HG03439 (cell line): ENCODE results near the gene TMEM147.
"Not testable (repeated sequence)": the region's sequence is repeated elsewhere in the genome, so short reads cannot be mapped to it uniquely, and the experiment has no call there.

Experiments
- ATAC-seq: cut with Tn5 transposase; IDR thresholded peaks from one replicate; pipeline ENCODE4 v1.9.1; 2021; ENCODE audit warnings: mild to moderate bottlenecking, moderate library complexity; ENCODE audit not compliant: unreplicated experiment

The TMEM147 gene

DNA sequence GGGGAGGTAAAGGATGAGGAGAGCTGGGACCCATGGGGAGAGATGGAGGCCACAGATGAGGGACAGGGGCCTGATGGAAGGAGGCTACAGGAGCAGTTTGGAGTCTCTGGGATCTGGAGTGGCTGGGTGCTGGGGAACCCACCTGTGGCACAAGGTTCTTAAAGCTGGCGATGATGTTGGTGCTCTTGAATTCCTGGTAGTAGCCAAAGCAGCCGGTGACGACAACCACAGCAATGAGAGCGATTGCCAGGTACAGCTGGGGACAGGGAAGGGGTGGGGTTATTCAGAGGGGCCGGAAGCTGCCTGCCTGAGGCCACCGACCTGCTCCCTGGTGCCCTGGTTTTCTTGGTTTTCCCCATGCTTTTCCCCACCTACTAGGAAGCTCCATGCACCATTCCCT is 15.3 kb downstream of the TMEM147 start:
- no peak for ATAC-seq

DNA sequence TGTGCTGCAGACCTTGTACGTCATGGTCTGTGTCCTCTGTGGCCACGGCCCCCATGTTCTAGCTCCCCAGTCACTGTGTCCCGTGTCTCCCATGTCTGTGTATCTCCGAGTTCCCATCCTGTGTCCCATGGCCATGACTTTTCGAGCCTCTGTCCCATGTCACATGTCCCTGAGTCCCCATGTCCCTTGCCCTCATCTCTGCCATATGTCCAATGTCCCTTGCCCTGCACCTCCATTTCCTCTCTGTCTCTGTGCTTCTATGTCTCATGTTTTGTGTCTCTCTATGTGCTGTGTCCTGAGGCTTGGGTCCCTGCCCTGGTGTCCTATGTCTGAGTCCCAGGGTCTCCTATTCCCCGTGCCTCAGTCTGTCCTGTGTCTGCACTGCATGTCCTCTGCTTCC is 16.0 kb downstream of the TMEM147 start:
- no peak for ATAC-seq

DNA sequence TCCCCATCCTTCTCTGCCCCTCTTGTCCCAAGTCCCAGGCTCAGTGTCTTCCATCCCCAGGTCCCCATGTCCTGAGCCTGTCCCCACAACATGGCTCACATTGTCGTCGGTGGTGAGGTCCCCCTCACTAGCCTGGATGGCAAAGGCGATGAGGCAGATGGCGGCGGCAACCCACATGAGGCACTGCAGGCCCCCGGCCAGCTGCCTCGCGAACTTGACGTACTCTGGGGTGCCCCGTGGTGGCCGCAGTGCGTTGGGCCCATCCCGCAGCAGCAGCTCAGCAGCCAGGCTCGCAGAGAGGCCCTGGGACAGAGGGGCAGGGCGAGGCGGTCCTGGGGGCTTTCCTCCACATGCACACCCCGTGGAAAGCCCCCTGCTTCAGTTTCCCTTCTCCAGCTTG is 16.9 kb downstream of the TMEM147 start:
- no peak for ATAC-seq

DNA sequence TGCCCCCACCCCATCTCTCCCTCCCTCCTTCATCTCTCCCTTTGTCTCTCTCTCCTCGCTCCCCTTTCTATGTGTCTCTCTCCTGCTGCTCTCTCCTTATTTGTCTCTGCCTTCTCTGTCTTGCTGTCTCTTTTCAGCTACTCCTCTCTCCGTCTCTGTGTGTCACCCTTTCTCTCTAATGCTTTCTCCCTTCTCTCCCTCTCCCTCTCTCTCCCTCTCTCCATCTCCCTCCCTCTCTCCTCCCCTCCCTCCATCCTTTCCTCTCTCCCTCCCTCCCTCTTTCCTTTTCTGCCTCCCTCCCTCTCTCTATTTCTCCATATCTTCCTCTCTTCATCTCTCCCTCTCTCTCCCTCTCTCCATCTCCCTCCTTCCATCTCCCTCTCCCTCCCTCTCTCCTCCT is 17.4 kb downstream of the TMEM147 start:
- no peak for ATAC-seq

DNA sequence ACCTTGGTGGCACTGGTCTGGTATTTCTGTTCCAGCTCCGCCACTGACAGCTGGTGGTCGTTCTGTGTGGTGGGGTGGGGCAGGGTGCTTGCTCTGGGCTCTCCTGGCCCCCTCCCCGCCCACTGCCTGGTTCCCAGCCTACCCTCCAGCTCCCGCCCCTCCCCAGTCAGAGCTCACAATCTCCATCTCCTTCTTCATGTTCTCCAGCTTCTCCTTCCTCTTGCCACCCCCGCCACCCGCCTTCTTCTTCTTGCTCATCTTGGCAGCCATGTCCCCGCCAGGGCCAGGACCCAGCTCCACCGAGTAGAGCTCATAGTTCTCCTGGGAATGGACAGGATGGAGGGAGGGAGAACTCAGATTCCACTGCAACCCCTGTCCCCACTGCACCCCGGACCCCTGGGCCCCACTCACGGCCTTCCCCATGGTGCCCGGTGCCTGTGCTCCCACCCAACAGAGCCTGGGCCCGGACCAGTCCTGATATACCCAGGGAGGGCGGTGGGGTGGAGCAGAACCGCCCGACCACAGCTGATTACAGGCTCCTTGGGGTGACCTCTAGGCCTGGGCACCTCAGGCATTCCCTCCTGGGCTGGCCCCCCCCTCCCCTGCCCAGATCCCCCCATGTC is 17.9 kb downstream of the TMEM147 start, which contains the start of gene ATP4A:
Gene ATP4A (minus strand): TSS at position 452 of the 623 bp plus-strand sequence. CDS start 29 bp downstream, at position 423.
- no peak for ATAC-seq

DNA sequence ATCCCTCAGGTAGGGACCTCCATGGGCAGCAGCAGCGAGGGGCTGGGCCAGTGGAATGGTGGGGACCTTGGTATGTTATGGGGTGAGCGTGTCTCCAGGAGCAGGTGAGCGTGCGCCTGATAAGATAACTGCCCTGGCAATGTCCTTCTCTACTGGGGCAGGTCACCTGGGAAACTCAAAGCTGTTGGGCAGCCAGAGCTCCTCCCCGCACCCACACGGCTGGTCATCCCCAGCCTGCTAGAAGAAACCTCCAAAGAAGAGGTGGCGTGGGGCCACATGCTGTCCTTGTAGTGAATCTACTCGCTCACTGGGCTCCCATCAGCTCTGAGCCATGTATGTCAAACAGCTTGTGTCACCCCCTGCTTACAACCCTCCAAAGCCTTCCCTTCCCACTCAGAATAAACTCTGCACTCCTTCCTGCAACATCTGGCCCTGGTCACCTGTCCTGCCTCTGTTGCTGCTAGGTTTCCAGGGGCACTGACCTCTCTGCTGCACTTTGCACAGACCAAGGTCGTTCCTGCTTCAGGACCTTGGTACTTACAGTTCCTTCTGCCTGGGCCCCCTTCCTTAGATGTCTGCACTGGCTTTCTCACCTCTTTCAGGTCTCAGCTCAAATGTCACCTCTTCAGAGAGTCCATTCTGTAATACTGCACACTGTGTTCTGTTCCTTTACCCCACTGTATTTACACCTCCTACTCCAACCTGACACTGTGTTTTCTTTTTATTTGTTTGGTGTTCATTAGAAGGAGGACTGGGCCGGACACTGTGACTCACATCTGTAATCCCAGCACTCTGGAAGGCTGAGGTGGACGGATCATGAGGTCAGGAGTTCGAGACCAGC is 19.8 kb downstream of the TMEM147 start:
- no peak for ATAC-seq

DNA sequence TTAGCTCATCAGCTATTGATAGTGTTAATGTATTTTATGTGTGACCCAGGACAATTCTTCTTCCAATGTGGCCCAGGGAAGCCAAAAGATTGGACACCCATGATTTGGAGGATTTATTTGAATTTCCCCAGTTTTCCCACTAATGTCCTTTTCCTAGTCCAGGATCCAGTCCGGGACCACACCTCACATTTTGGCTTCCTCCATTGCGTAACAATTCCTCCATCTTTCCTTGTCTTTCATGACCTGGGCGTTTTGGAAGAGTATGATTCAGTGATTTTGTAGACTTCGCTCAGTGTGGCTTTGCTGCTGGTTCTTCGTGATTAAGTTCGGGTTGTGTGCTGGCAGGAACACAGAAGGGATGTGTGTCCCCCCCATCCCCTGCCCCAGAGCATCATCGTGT is 21.3 kb downstream of the TMEM147 start:
- no peak for ATAC-seq

DNA sequence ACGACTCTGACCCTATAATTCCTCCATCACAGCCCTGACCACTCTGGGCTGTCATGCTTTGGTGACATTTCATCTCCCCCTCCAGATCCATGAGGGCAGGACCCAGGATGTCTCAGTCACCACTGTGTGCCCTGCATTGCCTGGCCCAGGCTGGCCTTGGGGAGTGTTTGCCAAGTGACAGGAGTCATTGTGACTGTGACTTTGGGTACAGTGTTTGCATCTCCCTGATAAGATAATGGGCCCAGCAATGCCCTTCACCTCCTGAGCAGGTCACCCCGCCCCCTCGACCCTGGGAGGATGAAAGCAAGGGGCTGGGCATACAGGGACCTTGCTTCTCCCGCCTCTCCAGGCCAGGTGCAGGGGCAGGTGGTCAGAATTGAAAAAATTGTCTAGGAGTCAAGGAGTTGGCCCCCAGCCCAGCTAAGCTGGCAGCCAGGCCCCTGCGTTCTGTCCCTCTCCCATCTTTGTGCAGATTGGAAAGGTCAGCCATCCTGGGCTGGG is 23.9 kb downstream of the TMEM147 start:
- no peak for ATAC-seq

DNA sequence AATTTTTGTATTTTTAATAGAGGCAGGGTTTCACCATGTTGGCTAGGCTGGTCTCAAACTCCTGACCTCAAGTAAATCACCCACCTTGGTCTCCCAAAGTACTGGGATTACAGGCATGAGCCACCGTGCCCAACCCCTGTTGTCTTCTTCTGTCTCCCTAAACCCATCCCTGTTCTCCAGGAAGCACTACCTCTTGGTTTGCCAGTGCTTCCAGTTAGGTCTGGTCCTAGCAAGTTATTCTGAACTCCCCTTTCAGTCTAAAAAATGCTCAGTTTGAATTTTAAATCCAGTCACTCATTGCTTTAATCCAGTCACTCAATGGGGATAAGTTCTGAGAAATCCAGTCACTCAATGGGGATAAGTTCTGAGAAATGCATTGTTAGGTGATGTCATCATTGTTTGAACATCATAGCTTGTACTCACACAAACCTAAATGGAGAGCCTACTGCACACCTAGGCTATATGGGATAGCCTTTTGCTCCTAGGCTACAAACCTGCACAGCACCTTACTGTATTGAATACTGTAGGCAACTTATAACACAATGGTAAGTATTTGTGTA is 26.1 kb downstream of the TMEM147 start:
- no peak for ATAC-seq

DNA sequence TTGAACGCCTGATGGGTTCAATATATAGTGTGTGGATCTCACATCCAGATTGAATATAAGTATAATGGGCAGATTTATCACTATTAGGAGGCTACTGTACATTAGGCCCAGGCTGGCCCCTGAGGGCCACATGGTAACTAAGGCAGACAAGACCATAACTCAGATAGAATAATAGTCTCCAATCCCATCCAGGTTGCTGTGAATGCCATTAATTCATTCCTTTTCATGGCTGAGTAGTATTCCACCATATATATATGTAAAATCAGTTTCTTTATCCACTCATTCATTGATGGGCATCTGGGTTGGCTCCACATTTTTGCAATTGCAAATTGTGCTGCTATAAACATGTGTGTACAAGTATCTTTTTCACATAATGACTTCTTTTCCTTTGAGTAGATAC is 32.5 kb downstream of the TMEM147 start:
- no peak for ATAC-seq

DNA sequence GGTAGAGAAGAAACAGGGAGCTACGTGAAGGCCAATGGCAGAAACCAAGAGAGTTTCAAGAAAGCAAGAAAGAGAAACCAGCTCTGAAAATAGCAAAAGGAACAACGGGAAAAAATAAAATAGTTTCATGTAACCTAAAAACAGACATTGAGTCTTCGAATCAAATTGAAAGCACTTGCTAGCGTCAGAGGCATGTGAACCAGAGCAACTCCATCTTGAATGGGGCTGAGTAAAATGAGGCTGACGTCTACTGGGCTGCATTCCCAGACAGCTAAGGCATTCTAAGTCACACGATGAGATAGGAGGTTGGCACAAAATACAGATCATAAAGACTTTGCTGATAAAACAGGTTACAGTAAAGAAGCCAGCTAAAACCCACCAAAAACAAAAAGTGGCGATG is 33.3 kb downstream of the TMEM147 start:
- ATAC-seq, result no peak

DNA sequence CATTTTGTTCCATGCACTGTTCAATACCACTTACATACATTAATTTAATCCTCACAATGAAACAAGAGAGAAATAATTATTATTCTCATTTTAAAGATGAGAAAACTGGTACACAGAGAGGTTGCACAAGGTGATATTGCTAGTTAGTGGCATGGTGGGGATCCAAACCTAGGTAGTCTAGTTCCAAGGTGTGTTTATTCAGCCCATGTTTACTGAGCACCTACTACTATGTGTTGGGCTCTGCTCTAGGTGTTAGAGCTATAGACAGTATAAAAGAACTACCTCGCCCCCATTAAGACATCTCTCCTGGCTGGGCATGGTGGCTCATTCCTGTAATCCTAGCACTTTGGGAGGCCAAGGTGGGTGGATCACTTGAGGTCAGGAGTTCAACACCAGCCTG is 37.3 kb downstream of the TMEM147 start:
- no peak for ATAC-seq

DNA sequence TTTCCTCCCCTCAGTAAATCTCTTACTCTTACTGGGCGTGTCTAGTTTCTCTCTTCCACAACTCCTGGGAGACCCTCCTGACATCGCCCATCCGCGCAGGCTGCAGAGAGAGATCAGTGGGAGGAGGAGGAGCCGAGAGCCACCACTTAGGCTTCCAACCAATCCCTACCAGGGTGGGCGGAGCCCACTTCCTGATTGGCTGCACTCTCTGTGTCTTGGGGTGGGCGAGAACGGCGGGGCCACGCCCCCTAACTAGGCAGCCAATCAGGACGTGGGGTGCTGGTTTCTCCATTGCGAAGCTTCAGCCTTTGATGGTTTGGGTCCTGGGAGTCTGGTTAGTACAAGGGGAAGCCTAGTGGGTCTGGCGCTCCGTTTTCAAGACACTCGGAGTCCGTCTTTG is 40.4 kb downstream of the TMEM147 start, which contains the start of gene PMIS2:
Gene PMIS2 (plus strand): TSS at position 326 of the 400 bp plus-strand sequence. CDS start 87 bp downstream, outside the sequence.
- no peak for ATAC-seq

DNA sequence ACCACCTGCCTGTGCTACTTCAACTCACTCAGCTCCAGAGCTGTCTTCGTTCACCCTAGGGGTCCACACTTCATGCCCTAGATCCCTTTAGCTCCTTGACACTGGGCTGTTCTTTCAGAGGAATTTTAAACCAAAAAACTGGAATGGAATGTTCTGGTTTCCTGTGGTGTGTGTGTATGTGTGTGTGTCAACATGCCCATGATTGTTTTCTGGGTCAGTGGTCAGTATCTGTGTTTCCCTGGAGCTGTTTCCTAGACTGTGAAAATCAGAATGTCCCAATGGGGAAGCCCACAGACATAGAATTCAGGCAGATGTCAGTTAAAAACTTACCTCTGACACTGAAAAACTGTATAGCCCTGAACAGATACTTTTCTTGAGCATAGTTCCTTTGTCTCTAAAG is 41.9 kb downstream of the TMEM147 start:
- ATAC-seq, result no peak

DNA sequence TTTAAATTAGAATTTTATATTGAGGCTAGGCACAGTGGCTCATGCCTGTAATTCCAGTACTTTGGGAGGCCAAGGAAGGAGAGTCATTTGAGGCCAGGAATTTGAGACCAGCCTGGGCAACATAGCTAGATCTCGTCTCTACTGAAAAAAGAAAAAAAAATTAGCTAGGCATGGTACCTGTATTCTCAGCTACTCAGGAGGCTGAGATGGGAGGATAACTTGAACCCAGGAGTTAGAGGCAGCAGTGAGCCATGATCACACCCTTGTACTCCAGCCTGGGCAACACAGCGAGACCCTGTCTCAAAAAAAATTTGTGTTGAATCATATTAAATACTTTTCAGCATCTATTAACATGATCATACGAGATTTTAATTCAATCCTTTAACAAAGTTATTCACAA is 45.4 kb downstream of the TMEM147 start:
- no peak for ATAC-seq

DNA sequence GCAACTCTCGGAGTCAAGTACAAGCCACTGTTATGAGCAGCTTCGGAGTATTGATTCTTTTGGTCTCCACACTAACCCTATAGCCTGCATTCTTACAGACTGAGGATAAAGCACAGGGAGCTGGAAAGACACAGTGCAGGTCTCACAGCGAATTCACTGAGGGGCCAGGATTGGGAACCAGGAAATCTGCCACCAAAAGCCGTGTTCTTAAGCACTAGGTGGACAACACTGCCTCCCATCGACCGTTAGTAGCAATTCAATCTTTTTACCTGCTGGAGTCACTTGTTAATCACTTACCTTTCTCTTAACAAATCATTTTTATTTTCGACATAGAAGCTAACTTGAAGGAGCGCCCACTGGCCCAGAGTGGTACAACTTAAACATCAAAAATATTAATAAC is 46.8 kb downstream of the TMEM147 start:
- no peak for ATAC-seq

DNA sequence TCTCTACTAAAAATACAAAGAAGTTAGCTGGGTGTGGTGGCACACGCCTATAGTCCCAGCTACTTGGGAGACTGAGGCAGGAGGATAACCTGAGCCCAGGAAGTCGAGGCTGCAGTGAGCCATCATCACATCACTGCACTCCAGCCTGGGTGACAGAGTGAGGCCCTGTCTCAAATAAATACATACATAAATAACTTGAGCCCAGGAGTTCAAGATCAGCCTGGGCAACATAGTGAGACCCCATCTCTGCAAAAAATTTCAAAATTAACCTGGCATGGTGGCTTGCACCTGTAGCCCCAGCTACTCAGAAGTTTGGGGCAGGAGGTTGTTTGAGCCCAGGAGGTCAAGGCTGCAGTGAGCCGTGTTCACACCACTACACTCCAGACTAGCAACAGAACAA is 49.6 kb downstream of the TMEM147 start:
- not testable (repeated sequence) for ATAC-seq

DNA sequence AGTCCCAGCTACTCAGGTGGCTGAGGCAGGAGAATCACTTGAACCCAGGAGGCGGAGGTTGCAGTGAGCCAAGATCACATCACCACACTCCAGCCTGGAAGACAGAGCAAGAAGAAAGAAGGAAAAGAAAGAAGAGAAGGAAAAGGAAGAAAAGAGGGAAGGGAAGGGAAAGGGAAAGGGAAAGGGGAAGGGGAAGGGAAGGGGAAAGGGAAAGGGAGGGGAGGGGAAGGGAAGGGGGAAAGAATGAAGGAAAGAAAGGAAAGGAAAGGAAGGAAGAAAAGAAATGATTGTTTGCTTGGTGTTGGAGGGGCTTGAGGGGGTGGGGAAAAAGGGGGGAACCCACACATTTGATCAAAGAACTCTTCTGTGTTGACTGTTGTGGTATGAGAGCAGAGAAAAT is 50.5 kb downstream of the TMEM147 start:
- no peak for ATAC-seq

DNA sequence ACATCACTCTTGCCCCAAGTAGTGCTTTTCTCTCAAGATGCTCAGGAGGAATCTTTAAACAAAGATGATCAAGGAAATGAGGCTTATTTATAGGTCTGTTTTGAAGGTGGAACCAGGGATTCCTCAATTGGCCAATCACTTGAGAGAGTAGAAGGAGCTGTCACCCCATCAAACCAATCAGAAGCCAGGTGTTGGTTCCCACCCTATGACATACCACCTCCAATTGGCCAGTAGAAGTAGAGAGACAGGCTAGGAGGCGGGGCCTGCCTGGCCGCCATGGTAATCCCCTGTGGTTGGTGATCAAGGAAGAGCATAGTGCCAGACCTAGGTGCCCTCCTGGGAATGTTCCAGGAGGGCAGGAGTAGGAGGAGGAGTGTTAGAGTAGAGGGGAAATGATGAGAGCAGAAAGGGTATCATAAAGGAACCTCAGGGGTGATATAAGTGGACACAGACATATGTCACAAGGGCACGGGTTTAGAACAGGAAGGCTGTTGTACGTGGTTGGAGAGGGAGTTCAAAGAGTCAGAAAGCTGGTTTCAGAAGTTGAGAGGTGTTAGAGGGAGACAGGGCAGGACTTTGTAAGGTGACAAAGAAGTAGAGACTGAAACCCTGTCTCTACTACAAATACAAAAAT is 51.1 kb downstream of the TMEM147 start:
- peak; percentile 59 for ATAC-seq
